NCI-H345 treated with DMSO at 0.1 percent for 48 hours (cell line): ENCODE data around the gene DDX47.

ENCODE experiments used
- DNase-seq: peaks from one replicate; lab custom pipeline; 2025; ENCODE audit not compliant: unreplicated experiment; lab: John Stamatoyannopoulos, UW

The DDX47 gene

DNA sequence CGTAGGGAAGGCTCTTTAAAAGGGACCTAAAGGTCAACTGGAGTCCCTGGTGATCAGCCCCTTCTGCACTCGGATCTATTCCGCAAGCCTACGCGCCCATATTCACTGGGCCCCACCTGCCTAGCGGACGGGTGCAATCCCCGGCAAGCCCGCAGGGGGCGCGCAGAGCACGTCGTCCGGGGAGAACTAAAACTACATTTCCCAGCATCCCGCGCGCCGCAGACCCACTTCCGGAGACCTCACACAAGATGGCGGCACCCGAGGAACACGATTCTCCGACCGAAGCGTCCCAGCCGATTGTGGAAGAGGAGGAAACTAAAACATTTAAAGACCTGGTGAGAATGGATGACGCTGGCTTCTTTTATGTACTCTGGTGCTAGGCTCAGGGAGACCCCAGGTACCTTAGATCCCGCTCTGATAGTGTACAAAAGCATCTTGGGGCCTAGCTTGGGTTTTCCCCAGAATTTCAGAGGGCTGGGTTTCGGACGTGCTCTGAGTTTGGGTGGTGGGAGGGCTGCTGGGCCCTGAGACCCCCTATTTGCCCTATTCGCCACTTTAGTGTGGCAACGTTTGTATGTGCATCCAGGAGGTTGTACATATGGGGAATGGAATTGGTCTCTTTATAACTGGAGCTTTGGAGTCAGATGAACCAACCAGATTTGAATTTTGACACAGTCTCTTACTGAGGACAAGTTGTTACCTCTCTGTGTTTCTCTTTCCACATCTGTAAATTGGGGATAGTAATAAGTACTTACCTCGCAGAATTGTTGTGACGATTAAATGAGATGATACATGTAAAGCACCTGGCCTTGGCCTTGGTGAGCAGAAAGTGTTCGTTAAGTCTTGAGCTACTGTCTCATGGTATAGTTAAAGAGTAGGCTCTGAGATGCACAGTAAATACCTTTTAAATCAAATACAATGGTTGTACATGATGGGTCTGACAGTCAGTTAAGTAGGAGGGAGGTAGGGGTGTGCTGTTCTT is at the start of gene DDX47:
TSS of gene DDX47 (plus strand) at position 227 of the 982 bp plus-strand sequence. CDS start at position 249, 22 bp downstream.
- peak; percentile 89 for DNase-seq

DNA sequence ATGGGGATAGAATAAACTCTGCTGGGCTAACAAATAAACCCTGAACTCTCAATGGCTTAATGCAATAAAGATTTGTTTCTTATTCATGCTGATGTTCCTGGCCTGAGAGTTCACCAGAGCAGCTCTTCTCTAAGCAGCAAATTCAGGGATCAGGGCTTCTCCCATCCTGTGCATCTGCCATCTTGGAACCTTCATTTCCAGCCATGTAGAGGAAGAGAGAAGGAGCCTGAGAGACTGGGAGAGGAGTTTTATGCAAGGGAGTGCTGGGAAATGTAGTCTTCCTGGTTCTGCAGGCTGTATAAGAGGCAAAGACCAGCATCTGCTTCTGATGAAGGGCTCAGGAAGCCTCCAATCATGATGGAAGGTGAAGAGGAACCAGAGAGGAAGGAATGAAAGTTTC is 48.3 kb upstream of the DDX47 start:
- no peak for DNase-seq

DNA sequence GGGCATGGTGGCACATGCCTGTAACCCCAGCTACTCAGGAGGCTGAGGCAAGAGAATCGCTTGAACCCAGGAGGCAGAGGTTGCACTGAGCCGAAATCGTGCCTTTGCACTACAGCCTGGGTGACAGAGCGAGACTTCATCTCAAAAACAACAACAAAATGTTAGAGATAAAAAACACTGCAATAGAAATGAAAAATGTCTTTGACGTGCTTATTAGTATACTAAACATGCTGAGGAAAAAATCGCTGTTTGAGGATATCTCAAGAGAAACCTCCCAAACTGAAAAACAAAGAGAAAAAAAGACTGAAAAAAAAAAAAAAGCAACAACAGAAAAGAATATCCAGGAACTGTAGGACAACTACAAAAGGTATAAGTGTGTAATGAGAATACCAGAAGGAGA is 42.9 kb upstream of the DDX47 start:
- no peak for DNase-seq

DNA sequence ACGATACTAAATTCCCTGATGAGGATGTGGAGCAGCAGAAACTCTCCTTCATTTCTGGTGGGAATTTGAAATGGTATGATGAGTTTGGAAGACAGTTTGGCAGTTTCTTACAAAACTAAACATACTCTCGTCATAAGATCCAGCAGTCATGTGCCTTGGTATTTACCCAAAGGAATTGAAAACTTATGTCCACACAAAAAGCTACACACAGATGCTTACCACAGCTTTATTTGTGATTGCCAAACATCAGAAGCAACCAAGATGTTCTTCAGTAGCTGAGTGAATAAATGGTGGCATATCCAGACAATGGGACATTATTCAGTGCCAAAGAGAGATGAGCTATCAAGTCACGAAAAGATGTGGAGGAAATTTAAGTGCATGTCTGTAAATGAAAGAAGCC is 38.4 kb upstream of the DDX47 start:
- no peak for DNase-seq

DNA sequence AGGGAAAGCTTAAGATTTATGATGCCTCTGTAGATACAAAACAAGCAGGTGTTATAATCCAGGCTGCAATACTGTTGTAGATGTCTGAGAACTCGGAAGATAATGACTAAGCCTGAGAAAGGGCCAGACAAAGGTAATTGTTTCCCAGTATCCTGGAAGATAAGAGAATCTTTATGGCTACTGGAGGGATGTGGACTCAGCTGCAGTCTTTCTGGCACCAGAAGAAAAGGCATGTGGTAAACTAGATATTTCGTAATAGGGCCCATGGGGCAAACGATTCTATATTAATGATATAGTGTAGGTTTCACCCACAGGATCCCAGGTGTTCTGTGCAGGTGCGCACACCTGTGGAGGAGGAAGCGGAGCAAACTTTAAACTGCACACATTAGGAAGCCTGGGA is 36.9 kb upstream of the DDX47 start:
- DNase-seq: peak; percentile 38

DNA sequence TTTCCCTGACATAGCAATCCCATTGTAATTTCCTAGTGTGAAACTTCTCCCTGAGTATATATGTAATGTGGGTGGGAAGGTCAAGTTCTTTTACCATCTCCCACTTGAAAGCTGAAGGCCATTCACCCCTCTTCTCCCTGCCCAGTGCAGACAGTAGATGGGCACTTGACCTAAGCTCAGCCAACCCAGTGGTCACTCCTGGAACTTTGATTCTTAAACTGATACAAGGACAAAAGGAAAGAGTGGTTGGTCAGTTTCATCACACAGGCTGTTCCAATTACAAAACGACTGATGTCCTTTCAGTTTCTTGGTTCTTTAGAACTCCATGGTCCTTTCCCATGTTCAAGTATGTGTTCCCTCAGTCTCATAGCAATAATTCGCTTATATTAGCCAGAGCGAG is 36.1 kb upstream of the DDX47 start:
- no peak for DNase-seq

DNA sequence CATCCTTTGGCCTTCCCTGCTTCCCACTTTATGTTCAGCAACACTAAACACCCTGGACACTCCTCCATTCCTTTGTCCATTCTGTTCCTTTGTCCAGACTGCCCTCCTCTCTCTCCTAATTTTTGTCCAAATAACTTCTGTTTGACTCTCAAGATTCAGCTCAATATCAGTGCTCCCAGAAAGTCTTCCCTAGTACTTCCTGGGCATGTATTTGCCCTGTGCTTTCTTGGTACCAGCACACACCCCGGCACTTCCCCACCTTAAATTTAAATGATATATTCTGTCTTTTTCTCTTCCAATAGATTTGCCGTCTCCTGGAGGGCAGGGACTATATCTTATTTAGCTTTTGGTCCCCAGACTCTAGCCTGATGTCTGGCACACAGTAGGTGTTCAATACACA is 34.1 kb upstream of the DDX47 start:
- no peak for DNase-seq

DNA sequence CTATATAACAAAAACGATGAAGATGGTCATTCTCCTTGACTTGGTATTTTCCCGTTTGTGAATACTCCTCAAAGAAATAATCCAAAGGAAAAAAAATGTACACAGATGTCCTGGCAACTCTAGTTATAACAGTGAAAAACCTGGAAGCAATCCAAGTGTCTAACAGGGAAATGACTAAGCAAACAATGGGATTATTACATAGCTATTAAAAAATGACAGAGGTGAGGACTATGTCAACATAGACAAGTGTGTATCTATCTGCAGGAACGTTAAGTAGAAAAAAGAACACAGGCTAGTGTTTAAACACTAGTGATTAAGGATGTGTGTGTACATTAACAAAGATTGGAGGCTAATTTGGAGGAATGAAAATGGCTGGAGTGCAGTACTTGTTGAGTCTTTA is 33.6 kb upstream of the DDX47 start:
- peak; percentile 62 for DNase-seq

DNA sequence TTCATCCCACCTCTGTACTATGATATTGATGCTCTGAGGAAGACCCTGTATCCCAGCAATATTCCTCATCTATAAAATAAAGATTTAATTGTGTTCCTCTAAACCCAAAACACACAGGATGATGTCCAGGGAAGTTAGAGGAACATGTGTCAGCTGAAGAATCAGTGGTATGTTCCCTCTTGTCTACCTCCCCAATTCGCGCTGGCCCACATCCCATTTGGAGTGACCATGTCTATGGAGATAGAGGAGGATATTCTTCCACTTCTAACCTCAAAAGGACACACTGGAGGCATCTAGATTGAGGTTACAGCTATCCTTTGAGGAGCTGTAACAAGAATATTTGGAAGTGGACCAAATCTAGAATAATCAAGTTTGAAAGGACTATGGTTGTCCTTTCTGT is 29.0 kb upstream of the DDX47 start:
- no peak for DNase-seq

DNA sequence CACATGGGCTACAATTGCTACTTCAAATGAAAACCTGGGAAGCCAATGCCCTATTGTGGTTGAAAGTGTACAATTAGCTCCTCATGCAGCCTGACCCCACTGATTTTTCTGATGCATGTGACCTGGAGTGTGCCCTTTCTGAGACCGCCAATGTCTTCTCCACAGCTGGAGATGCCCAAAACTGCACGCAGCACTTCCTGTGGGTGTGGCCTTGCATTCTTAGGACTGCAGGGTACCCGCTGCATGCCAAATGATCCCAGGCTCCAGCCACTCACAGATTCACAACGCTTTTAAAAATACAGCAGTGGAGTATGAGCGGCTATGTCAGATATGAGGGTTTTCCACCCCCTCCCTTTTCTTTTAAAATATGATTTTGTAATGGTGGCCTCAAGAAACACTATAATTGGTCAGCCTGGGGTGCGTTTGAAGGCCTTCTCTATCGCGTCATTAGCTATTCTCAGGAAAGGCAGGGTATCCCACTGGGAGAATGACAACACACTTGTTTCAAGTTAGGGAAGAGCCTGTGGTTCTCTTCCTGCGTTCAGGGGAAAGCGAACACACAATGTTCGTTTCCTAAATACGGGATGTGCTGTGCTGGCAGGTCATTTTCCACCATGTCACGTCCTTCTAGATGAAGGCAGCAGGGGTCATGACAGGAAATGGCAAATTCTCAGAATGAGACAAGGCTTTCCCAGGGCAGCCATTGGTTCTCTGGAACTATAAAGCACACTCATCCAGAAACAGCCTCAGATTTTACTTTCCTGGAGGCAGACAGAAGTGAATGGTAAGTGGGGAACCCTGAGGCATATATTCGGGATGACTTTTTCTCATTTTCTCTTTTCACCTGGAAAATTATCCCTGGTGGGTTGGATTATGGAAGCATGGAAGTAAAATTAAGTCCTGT is 28.0 kb upstream of the DDX47 start, which contains the start of gene APOLD1:
TSS of gene APOLD1 (plus strand) at position 749 of the 904 bp plus-strand sequence. CDS start at position 782, 33 bp downstream.
- DNase-seq: no peak

DNA sequence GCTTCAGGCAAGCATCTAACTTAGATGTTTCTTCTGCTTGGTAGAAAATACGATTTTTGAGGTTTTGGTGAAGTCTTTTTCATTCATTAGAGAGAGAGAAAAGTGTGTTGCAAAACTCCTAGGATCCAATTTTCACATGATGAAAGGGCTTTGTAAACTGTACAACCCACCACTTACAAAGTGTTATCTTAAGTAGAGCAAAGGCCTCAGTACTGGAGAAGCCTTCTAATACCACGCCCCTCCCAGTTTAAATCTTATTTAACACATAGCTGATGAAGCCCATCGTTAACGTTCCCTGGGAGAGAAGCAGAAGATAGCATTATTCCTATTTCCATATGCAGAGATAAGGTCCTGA is 26.8 kb upstream of the DDX47 start:
- no peak for DNase-seq

DNA sequence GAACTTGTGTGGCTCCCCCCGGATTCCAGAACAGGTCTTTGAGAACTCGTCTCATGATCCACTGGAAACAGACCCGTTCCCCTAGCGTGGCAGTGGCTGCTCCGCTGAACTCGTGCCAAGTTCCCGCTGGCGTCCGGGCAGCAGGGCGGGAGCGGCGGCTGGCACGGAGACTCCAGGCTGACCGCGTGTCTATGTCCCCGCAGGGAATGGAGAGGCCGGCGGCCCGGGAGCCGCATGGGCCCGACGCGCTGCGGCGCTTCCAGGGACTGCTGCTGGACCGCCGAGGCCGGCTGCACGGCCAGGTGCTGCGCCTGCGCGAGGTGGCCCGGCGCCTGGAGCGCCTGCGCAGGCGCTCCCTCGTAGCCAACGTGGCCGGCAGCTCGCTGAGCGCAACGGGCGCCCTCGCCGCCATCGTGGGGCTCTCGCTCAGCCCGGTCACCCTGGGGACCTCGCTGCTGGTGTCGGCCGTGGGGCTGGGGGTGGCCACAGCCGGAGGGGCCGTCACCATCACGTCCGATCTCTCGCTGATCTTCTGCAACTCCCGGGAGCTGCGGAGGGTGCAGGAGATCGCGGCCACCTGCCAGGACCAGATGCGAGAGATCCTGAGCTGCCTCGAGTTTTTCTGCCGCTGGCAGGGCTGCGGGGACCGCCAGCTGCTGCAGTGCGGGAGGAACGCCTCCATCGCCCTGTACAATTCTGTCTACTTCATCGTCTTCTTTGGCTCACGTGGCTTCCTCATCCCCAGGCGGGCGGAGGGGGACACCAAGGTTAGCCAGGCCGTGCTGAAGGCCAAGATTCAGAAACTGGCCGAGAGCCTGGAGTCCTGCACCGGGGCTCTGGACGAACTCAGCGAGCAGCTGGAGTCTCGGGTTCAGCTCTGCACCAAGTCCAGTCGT is 26.2 kb upstream of the DDX47 start:
- peak; percentile 68 for DNase-seq

DNA sequence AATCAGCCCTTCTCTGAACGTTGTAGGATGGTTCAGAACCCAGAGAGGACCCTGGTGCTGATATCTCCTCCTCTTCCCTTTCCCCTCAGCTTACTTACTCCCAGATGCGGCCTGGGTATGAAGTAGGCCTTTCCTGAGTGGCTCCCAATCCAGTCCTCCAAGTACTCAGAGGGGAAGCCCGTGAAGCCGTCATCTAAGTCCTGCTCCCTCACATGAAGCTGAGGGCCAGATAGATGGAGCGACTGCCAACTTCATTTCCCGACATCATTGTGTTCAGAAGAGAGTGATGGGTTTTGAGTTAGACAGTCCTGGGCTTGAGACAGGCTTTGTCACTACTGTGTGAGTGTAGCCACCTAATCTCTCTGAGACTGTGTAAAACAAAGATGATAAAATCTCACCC is 25.0 kb upstream of the DDX47 start:
- no peak for DNase-seq

DNA sequence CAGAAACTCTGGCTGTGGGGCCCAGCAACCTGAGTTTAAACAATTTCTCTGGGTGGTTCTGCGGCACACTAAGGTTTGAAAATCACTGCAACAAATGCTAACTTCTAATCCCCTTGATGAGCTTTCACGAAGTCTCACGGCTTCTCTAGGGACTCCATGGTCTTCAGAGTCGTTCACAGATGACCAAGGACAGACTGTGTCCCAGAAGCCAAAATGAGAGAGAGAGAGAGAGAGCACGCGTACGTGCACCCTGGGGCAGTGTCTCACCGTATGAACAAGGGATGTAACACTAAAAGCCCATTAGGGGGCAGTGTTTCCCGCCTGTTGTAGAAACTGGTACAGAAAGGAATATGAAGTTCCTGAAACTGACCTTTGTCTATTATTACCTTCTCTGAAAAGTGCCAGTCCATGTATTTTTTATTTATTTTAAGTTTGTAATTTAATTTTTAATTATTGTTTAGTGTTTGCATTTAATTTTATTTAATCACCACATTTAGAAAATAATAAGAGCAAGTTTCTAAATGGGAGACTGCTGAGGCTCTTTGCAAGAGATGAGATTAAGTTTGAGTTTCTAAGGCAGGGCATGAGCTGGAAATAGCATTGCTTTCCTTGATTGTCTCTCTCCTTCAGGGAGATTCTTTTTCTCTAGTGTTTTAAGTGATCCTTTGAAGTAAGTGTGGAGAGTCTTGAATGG is 24.3 kb upstream of the DDX47 start:
- DNase-seq: peak; percentile 77

DNA sequence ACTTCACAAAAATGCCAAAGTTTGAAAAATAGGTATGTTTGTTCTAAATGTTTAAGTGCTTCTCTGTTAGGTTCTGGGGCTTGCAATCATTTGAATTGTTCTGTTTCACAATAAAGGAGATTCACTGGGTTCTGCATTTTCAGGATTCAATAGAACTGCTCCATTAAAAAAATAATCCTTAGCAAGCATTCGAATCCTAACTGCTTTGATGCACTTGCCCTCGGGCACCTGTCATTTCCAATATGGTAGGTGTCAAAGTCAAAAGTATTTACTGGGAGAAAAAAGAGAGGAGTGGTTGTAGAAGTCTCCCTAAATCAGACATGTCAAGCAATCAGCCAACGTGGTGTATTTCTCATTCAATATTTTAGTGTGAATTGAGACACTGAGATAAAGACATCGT is 22.2 kb upstream of the DDX47 start:
- DNase-seq: no peak

DNA sequence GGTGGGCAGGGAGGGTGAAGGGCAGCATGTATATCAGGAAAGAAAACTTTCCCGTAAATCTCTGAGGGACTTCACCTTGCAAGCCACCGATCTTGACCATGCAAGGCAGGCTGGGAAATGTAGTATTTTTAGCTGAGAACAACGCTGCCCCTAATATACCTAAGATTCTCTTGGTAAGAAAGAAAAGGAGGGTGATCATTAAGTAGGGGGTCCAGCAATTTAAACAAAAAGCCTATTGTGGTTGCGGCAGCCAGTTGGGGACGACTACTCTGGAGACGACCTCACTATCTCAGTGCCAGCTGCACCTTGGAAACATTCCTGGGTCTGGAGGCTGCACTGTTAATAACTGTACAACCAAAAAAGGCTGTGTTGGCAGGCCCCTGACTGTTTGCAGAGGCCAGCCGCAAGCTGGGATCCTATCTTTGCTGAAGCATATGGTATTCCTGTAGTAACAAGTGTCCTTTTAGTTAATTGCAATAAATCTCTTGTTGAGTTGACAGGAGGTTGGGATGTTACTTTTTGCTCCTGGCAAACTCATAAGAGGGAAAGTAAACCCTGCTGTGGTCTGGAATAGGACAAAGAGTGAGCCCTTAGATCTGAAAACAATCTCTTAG is 21.3 kb upstream of the DDX47 start:
- peak; percentile 19 for DNase-seq

DNA sequence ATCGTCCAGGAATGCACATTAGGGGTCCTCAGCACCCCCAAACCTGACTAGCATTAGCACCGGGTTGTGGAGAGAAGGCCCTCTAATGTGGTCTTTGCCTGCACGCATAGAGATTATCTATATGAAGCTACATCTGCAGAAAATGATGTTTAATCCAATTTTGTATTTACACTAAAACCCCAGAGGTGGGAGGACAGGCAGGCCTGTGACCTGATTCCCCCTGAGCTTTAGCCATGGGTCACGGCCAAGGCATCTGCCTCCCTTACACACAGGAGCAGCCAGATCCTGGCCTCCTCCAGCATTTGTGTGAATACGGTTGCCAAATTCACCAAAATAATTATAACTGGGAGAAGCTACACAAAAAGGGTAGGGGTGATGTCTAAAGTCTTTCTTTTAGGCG is 20.7 kb upstream of the DDX47 start:
- DNase-seq: no peak

DNA sequence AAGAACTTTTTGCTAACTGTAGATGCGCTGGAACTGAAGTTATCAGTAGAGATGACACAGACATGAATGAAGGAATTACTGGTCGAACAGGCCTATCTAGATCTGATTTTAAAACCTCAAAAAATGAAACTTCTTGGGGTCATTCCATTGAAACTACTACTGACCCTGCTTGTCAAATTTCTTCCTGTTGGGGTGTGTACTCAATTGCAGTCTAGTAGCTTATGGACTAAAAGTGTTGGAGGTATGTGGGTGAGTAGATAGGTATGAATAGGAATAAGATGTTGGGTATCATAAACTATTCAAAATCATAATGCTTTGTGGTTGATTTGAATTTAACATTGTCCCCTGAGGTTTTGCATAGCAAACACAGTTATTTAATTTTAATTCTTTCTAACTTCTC is 18.5 kb upstream of the DDX47 start:
- DNase-seq: no peak

DNA sequence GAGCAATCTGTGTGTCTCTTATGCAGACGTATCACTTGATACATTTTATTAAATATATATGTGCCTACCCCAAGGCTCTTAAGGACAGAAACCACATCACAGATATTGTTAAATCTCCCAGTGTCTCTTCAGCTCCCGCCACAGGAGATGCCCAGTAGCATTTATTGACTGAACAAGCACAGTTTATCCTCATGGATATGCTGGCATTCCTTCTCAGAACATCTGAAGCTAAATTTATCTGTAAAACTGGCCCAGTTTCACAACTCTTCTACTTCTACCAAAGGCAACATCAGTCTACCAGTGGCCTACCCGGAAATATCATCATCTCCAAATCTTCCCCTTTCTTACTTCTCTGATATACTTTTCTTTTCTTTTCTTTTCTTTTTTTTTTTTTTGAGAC is 17.0 kb upstream of the DDX47 start:
- DNase-seq: no peak
